GM10266 (cell line): ENCODE measurements around the gene VAMP5.
"Not testable (repeated sequence)": the region's sequence is repeated elsewhere in the genome, so short reads cannot be mapped to it uniquely, and the experiment has no call there.

Experiments
- DNase-seq: peaks from one replicate; pipeline ENCODE4 v3.0.0; 2012; ENCODE audit errors: extremely low spot score
- TF ChIP-seq, protein P1 (sequence below): IDR thresholded peaks from 2 replicates; pipeline ENCODE4 v1.5.1; 2012; ENCODE audit warnings: mild to moderate bottlenecking, low read depth; ENCODE audit not compliant: control insufficient read depth, insufficient read depth; ENCODE audit errors: missing control alignments

VAMP5 gene

DNA sequence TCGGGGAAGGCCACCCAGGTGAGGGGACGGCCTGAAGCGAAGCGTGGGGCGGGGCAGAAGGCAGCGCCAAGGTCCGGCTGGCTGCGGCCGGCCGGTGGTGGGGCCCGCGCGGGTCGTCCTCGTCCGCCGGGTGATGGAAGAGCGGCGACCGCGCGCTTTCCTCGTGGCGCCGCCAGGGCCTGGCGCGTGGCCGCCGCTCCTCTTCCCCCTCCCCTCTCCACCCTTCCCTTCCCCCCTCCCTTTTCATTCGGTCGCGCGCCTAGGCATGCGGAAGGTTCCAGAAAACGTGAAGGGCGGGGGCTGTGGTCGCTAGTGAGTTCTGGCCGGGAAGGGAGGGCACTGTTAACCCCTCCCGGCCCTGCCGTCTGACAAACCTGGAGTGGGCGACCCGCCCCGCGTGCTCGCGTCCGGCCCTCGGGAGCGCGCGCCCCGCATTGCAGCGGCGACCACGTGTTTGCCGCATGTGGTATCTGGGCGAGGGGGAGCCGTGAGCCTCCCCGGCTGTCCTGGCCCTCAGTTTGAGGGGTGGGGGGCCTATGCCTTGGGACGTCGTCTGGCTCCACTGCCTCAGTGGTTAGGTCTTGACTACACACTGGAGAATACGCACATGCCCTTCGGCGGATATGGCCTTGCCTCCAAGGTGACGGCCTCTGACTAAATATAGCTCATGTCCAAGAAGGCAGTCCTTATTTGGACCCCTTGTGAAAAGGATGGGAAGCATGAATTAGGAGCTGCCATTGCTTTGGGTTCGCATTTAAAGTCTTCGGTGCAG, 44.7 kb upstream of the VAMP5 start:
- TF ChIP-seq, protein P1, sequence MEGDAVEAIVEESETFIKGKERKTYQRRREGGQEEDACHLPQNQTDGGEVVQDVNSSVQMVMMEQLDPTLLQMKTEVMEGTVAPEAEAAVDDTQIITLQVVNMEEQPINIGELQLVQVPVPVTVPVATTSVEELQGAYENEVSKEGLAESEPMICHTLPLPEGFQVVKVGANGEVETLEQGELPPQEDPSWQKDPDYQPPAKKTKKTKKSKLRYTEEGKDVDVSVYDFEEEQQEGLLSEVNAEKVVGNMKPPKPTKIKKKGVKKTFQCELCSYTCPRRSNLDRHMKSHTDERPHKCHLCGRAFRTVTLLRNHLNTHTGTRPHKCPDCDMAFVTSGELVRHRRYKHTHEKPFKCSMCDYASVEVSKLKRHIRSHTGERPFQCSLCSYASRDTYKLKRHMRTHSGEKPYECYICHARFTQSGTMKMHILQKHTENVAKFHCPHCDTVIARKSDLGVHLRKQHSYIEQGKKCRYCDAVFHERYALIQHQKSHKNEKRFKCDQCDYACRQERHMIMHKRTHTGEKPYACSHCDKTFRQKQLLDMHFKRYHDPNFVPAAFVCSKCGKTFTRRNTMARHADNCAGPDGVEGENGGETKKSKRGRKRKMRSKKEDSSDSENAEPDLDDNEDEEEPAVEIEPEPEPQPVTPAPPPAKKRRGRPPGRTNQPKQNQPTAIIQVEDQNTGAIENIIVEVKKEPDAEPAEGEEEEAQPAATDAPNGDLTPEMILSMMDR: no peak
- DNase-seq: peak; percentile 75

DNA sequence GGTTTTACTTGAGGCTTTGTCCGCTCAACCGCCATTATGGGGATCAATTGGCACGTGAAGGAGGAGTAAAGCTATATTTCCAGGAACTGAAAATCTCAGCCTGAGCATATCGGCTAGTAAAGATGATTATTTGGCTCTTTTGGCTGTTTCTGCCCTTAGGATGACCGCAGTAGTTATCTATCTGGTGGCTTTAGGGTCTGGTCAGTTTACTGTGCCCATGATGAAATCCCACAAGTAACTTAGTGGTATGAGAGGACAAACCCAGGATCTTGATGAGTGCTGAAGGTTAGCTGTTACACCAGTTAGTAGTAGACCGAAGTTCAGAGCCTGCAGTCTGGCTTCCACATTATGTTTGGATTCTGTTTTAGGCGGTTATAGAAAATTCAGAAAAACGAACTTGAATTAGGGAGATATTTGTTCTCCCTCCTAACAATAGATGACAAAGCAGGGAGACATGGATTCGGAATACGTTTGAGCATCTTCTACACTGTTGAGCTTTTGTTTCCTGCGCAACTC, 44.0 kb upstream of the VAMP5 start:
- DNase-seq: no peak
- TF ChIP-seq, protein P1: no peak

DNA sequence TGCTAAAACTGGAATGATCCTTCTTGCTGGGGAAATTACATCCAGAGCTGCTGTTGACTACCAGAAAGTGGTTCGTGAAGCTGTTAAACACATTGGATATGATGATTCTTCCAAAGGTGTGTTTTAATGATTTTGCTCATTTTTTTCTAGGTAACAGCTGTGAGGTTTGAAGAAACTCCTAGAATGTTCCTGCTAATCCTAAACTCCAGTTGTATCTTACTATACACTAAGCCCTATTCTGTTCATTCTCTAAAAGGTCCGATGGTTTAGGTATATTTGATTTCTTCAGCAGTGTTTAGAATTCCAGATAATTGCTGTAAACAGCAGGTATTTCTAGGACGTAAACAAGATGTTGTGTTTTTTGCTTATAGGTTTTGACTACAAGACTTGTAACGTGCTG, 43.0 kb upstream of the VAMP5 start:
- TF ChIP-seq, protein P1: no peak
- DNase-seq: no peak

DNA sequence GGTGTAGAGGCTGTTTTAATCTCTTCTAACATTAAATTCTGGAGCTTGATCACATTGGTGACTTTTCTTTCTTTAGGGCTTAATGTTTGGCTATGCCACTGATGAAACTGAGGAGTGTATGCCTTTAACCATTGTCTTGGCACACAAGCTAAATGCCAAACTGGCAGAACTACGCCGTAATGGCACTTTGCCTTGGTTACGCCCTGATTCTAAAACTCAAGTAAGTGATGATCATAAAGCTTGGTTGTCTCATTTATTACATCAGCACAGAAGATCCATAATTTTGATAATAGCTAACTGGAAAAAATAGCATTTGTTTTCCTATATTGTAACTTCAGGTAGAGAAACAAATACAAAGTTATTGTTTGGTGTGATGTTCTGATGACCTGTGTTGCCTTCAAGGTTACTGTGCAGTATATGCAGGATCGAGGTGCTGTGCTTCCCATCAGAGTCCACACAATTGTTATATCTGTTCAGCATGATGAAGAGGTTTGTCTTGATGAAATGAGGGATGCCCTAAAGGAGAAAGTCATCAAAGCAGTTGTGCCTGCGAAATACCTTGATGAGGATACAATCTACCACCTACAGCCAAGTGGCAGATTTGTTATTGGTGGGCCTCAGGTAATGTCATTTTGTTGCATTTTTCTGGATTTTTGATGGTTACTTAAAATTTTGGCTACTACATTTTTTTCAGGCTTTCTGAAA, 42.3 kb upstream of the VAMP5 start:
- no peak for DNase-seq
- TF ChIP-seq, protein P1: no peak

DNA sequence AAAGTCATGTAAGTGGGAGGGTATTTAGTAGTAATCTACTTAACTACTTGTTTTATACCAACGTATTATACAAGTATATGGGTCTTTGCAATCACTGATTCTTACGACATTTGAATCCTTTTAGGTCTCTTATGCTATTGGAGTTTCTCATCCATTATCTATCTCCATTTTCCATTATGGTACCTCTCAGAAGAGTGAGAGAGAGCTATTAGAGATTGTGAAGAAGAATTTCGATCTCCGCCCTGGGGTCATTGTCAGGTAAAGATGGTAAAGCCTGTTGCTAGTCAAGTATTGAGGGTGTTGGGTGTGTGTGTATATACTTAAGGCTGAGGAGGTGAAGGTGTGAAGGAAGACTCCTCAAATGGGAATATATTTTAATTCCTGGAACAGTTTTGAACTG, 41.5 kb upstream of the VAMP5 start:
- DNase-seq: no peak
- TF ChIP-seq, protein P1: no peak

DNA sequence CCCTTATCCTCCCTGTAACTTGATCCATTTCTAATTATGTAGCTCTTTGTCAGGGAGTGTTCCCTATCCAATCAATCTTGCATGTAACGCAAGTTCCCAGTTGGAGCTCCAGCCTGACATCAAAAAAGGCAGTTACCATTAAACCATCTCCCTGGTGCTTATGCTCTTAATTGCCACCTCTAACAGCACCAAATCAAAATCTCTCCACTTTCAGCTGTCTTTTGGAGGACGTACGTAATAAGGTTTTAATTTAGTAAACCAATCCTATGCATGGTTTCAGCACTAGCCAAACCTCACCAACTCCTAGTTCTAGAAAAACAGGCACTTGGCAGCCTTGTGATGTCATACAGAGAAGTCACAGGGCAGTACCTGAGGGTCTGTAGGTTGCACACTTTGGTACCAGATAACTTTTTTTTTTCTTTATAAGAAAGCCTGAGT, 40.0 kb upstream of the VAMP5 start:
- not testable (repeated sequence) for DNase-seq

DNA sequence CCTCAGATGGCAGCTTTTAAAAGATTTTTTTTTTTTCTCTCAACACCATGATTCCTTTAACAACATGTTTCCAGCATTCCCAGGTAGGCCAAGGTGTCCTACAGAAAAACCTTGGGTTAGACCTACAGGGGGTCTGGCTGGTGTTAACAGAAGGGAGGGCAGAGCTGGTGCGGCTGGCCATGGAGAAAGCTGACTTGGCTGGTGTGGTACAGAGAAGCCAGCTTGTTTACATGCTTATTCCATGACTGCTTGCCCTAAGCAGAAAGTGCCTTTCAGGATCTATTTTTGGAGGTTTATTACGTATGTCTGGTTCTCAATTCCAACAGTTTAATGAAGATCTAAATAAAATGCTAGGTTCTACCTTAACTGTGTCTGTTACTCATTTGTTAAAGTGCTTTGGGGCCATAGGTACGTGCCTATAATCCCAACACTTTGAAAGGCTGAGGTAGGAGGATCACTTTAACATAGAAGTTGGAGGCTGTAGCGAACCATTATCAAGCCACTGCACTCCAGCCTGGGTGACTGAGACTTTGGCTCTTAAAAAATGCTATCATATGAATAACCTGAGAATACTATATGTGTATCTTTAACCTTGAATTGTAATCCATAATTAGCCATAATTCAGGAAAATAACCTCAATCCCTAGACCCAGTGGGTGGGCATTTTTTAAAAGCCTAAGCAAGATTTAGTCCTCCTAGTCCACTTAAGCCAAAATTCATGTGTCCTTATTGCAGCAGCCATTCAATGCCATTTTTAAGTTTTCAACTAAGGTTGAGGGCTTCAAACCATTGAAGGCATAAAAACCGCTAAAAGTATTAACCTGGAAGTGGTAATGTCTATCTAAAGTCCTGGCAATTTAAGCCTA, 39.1 kb upstream of the VAMP5 start:
- DNase-seq: not testable (repeated sequence)
